Measurements from ENCODE around the gene GNPTG.

DNA sequence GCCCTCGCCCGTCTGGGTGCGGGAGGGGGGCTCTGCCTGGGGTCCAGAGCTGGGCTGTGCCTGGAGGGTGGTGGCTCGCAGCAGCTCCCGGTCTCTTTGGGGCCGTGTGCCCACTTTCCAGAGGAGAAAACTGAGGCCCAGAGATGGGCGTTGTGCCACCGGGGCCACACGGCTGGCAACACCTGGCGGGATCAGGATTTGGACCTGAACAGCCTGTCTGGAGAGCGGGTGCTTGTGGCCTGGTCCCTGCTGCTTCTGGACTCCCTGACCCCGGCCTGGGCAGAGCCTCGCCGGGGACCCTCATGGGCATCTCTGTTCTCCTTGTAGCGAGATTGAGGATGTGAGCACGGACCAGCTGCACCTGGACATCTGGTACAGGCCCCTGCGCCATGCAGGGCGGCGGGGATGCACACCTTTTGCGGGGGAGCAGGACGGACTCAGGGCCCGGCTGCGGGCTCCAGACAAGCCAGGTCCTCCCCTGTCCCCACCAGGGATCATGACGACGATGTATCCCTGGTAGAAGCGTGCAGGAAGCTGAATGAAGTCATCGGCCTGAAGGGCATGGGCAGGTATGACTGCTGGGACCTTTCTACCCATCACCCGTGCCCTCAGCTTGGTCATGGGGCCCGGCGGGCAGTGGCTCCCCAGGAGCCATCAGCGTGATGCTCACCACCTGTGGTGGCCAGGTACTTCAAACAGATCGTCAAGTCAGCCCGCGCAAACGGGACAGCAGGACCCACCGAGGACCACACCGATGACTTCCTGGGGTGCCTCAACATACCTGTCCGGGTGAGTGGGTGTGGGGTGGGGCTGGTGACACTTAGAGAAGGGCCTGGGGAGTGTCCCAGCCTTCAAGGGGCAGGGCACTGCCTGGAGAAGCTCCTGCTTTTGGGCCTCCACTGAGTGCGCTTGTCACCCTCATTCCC is 10.0 kb upstream of the GNPTG start:
- TF ChIP-seq POLR2A (IDR thresholded peaks at IDR 0.05) (no peak), CTCF (IDR thresholded peaks at IDR 0.05) (no peak), POLR2AphosphoS5 (IDR thresholded peaks at IDR 0.05) (no peak), EP300 (IDR thresholded peaks at IDR 0.05) (no peak)
